Fibroblast of lung (primary cell): ENCODE data around the gene MALAT1. TPM values are rescaled to one million over a fixed set of nuclear protein-coding genes. Genes with fewer than 3 reads are reported as not detected.

Experiments
- DNase-seq, 2 donors: peaks; one replicate each; pipeline versions ENCODE4 v3.0.0 to v3.0.0-alpha.2; 2010; ENCODE audit warnings: low read depth in 2 of 2
- H2AFZ ChIP-seq: 2 replicates; pipeline ENCODE4 v1.5.1; 2012; ENCODE audit warnings: low read length, control low read depth, inconsistent platforms
- H3K27ac ChIP-seq: 2 replicates; pipeline ENCODE4 v1.5.1; 2011; ENCODE audit warnings: low read length, control low read depth; ENCODE audit not compliant: insufficient read depth
- H3K27me3 ChIP-seq: 2 replicates; pipeline ENCODE4 v1.5.1; 2011; ENCODE audit warnings: mild to moderate bottlenecking, low read length; ENCODE audit not compliant: control insufficient read depth, insufficient read depth
- H3K36me3 ChIP-seq: 2 replicates; pipeline ENCODE4 v1.5.1; 2011; ENCODE audit warnings: low read length; ENCODE audit not compliant: control insufficient read depth, insufficient read depth
- H3K4me1 ChIP-seq: 2 replicates; pipeline ENCODE4 v1.5.1; 2011; ENCODE audit warnings: low read length; ENCODE audit not compliant: control insufficient read depth, insufficient read depth; ENCODE audit errors: extremely low read depth
- H3K4me2 ChIP-seq: 2 replicates; pipeline ENCODE4 v1.5.1; 2011; ENCODE audit warnings: low read length, control low read depth; ENCODE audit not compliant: insufficient read depth; ENCODE audit errors: extremely low read depth
- H3K4me3 ChIP-seq, 4 experiments: fragments of 200-600 bp in 1 of 4; sonication (generic) in 1 of 4; replicated peaks in 1 of 4; 2 replicates each; pipeline ENCODE4 v1.5.1; 2011 to 2016; ENCODE audit warnings: low read length in 4 of 4, low read depth in 3 of 4, mild to moderate bottlenecking in 3 of 4, control low read depth in 2 of 4, inconsistent platforms in 1 of 4, mixed read lengths in 1 of 4; ENCODE audit not compliant: insufficient read depth in 1 of 4; ENCODE audit errors: control extremely low read depth in 1 of 4
- H3K79me2 ChIP-seq: 2 replicates; pipeline ENCODE4 v1.5.1; 2012; ENCODE audit warnings: mild to moderate bottlenecking, low read length, inconsistent platforms; ENCODE audit not compliant: control insufficient read depth, insufficient read depth
- H3K9ac ChIP-seq: 2 replicates; pipeline ENCODE4 v1.5.1; 2011; ENCODE audit warnings: mild to moderate bottlenecking, low read length, control low read depth; ENCODE audit not compliant: insufficient read depth
- H3K9me3 ChIP-seq: 2 replicates; pipeline ENCODE4 v1.5.1; 2012; ENCODE audit warnings: low read depth, low read length; ENCODE audit not compliant: control insufficient read depth, insufficient read depth
- H4K20me1 ChIP-seq: 2 replicates; pipeline ENCODE4 v1.5.1; 2011; ENCODE audit warnings: low read length; ENCODE audit not compliant: control insufficient read depth, insufficient read depth; ENCODE audit errors: extremely low read depth
- CTCF ChIP-seq, 2 donors: IDR thresholded peaks in 1 of 2; conservative IDR thresholded peaks in 1 of 2; 1 replicate in 1 of 2; 2 replicates in 1 of 2; pipeline ENCODE4 v1.5.1; 2011 to 2012; ENCODE audit warnings: low read length in 2 of 2, control low read depth in 1 of 2, inconsistent platforms in 1 of 2, low read depth in 1 of 2, mild to moderate bottlenecking in 1 of 2
- EZH2 ChIP-seq: IDR thresholded peaks from 2 replicates; pipeline ENCODE4 v1.5.1; 2012; ENCODE audit warnings: low read length, control low read depth, mild to moderate bottlenecking; ENCODE audit errors: missing control alignments
- polyA plus RNA-seq, 2 donors: library from polyadenylated mRNA; depleted of rRNA in 1 of 2; stranded (reverse) in 1 of 2; unstranded in 1 of 2; fragments of >200 nt; gene quantifications; 2 replicates each; pipeline ENCODE4 v1.2.1, GENCODE V29; 2011 to 2012; ENCODE audit warnings: missing spikeins in 1 of 2
- total RNA-seq: library from RNA; depleted of rRNA; stranded (reverse); fragments of >200 nt; gene quantifications from 2 replicates; pipeline ENCODE4 v1.2.1, GENCODE V29; 2014

The MALAT1 gene
- total and polyA plus RNA-seq, 2 donors (not counting 1 experiment from before 2014, with no cell fraction given): 583 to 21,991 TPM

GRCh38 chr11:65503949-65504673 is 5.3 kb downstream of the MALAT1 start:
- peak; percentile 56 to 70 for DNase-seq
- Histone ChIP-seq H3K79me2 (peaks cover 80% of the 10 kb centered on the region), H3K27me3 (no peaks in the 10 kb centered on the region), H4K20me1 (peaks cover 11% of the 10 kb centered on the region), H3K36me3 (peaks cover 9% of the 10 kb centered on the region), H3K4me1 (no peaks in the 10 kb centered on the region), H3K9ac (peak overlapping the region; percentile 97), H3K4me2 (peak overlapping the region; percentile 79), H3K27ac (peak overlapping the region; percentile 100), H3K9me3 (no peaks in the 10 kb centered on the region), H3K4me3 (peak overlapping the region; percentile 72 to 98 (median 76)), H2AFZ (no peak overlapping the region)
- no peak for TF ChIP-seq EZH2
- no peak for TF ChIP-seq CTCF (conservative IDR thresholded peaks at IDR 0.05 in 1 of 2, IDR thresholded peaks at IDR 0.05 in 1 of 2; ENCODE audit: low read depth in 1 of 2, low read length in 2 of 2)

- Histone ChIP-seq H3K9ac (peak overlapping the region; percentile 97), H3K27ac (peak overlapping the region; percentile 100), H3K9me3 (no peaks in the 10 kb centered on the region), H3K36me3 (peaks cover 9% of the 10 kb centered on the region), H2AFZ (no peak overlapping the region), H3K4me3 (peak overlapping the region; percentile 72 to 98 (median 76)), H3K4me1 (no peaks in the 10 kb centered on the region), H3K4me2 (peak overlapping the region; percentile 79), H4K20me1 (peaks cover 11% of the 10 kb centered on the region), H3K27me3 (no peaks in the 10 kb centered on the region), H3K79me2 (peaks cover 72% of the 10 kb centered on the region)
- TF ChIP-seq EZH2 (no peak), CTCF (conservative IDR thresholded peaks at IDR 0.05 in 1 of 2, IDR thresholded peaks at IDR 0.05 in 1 of 2; ENCODE audit: low read depth in 1 of 2, low read length in 2 of 2) (no peak)
- peak; percentile 29 to 47 for DNase-seq
Observed at GRCh38 chr11:65504674-65505465, 6.0 kb downstream of the MALAT1 start.
